ENCODE measurements around the gene PMFBP1.

GRCh38 chr16:72084445-72084844 lies 87.5 kb downstream of the PMFBP1 start:
- TF ChIP-seq, protein P1, sequence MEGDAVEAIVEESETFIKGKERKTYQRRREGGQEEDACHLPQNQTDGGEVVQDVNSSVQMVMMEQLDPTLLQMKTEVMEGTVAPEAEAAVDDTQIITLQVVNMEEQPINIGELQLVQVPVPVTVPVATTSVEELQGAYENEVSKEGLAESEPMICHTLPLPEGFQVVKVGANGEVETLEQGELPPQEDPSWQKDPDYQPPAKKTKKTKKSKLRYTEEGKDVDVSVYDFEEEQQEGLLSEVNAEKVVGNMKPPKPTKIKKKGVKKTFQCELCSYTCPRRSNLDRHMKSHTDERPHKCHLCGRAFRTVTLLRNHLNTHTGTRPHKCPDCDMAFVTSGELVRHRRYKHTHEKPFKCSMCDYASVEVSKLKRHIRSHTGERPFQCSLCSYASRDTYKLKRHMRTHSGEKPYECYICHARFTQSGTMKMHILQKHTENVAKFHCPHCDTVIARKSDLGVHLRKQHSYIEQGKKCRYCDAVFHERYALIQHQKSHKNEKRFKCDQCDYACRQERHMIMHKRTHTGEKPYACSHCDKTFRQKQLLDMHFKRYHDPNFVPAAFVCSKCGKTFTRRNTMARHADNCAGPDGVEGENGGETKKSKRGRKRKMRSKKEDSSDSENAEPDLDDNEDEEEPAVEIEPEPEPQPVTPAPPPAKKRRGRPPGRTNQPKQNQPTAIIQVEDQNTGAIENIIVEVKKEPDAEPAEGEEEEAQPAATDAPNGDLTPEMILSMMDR (IDR thresholded peaks at IDR 0.05): no peak
- no peak for TF ChIP-seq POLR2A (IDR thresholded peaks at IDR 0.05)
